ENCODE data around the gene CYB561A3. TPM values are rescaled to one million over a fixed set of nuclear protein-coding genes. Genes with fewer than 3 reads are reported as not detected.

Gene CYB561A3
- total RNA-seq, 1 experiment from 2014 or later: 21.7 TPM

GRCh38 chr11:61352038-61352437, 9.6 kb downstream of the CYB561A3 start:
- Histone ChIP-seq H3K14ac (ENCODE audit: insufficient read depth, low read length) (no peak overlapping the region), H3K23ac (ENCODE audit: insufficient read length, low read depth, low read length) (no peak overlapping the region), H3K56ac (ENCODE audit: insufficient read length, low read depth, low read length) (no peak overlapping the region), H2BK15ac (ENCODE audit: low read depth, low read length) (no peak overlapping the region), H2BK20ac (ENCODE audit: low read depth, low read length, poor library complexity, severe bottlenecking) (no peak overlapping the region), H3K23me2 (ENCODE audit: insufficient read length, low read depth, low read length, poor library complexity, severe bottlenecking) (no peaks in the 10 kb centered on the region), H4K8ac (replicated peaks; ENCODE audit: insufficient read length, low read depth, low read length) (no peak overlapping the region), H4K5ac (ENCODE audit: insufficient read length, low read depth, low read length) (no peak overlapping the region), H3K27ac (ENCODE audit: insufficient read length, low read depth, low read length) (no peak overlapping the region), H3K79me1 (ENCODE audit: insufficient read depth, low read depth, low read length, poor library complexity, severe bottlenecking) (no peaks in the 10 kb centered on the region), H3K18ac (ENCODE audit: insufficient read length, low read depth, low read length) (no peak overlapping the region), H3K4me2 (ENCODE audit: insufficient read depth, insufficient read length, low read length) (no peak overlapping the region), H2AK5ac (ENCODE audit: insufficient read length, low read length) (no peak overlapping the region), H3T11ph (ENCODE audit: low read length) (no peak overlapping the region), H3K79me2 (ENCODE audit: insufficient read depth, low read length) (no peaks in the 10 kb centered on the region), H3K4me1 (ENCODE audit: insufficient read depth, low read length) (no peaks in the 10 kb centered on the region), H2AFZ (ENCODE audit: low read length) (no peak overlapping the region), H2BK12ac (ENCODE audit: insufficient read length, low read depth, low read length) (no peak overlapping the region), H4K91ac (ENCODE audit: insufficient read length, low read depth, low read length) (no peak overlapping the region), H3K4ac (ENCODE audit: low read depth, low read length) (no peak overlapping the region), H3K9me3 (ENCODE audit: control insufficient read depth, low read depth, low read length) (no peaks in the 10 kb centered on the region), H2BK5ac (ENCODE audit: insufficient read length, low read length) (no peak overlapping the region), H3K9ac (ENCODE audit: extremely low read depth, insufficient read length, low read length) (no peak overlapping the region), H4K20me1 (ENCODE audit: control insufficient read depth, insufficient read depth, insufficient read length) (no peaks in the 10 kb centered on the region), H3K27me3 (ENCODE audit: insufficient read depth, low read length) (no peaks in the 10 kb centered on the region), H2BK120ac (ENCODE audit: low read depth, low read length, poor library complexity, severe bottlenecking) (no peak overlapping the region)
- Mint-ChIP-seq H3K4me1 (no peaks in the 10 kb centered on the region), H3K27ac (no peak overlapping the region), H3K27me3 (ENCODE audit: low read depth) (no peaks in the 10 kb centered on the region), H3K9me3 (no peaks in the 10 kb centered on the region), H3K36me3 (ENCODE audit: insufficient read depth in 1 of 3, low read depth in 3 of 3) (peaks cover 5 to 43% (median 22%) of the 10 kb centered on the region in 3 experiments), H3K4me3 (no peak overlapping the region)
- TF ChIP-seq CTCF (conservative IDR thresholded peaks at IDR 0.05): no peak
- WGBS (ENCODE audit: extremely low coverage, insufficient read length, low lambda C conversion rate): no CpG with 5 or more reads among the region's 8 CpGs
- DNase-seq: no peak
